ENCODE results near the gene HES4.

DNA sequence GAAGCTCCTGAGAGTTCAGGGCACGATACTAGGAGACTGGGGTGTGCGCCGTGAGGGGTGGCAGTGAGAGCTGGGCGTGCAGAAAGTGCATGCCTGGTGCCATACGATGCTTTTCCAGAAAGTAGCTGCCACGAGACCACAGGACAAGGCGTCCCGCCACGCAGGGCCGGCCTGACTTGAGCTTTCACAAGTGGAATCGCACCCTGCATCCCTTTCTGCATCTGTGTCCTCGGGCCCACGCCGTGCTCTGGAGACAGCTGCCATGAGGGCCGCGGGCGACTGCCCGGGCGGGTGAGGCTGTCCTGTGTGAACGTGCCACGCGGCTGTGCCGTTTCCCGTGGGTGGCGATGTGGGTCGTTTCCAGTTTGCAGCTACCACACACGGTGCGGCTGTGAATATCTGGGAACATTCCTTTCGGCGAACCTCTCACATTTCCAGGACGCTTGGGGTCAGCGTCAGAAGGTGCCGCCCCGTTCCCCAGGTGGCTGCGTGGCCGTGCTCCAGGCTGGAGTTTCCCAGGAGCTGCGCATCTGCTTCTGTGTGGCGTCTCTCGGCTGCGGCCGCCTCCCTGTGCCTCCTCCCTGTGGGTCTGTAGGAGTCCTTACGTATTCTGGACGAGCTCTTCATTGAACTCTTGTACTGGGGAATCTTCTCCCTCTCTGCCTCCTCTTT, 17.0 kb downstream of the HES4 start:
- TF ChIP-seq, protein P1, sequence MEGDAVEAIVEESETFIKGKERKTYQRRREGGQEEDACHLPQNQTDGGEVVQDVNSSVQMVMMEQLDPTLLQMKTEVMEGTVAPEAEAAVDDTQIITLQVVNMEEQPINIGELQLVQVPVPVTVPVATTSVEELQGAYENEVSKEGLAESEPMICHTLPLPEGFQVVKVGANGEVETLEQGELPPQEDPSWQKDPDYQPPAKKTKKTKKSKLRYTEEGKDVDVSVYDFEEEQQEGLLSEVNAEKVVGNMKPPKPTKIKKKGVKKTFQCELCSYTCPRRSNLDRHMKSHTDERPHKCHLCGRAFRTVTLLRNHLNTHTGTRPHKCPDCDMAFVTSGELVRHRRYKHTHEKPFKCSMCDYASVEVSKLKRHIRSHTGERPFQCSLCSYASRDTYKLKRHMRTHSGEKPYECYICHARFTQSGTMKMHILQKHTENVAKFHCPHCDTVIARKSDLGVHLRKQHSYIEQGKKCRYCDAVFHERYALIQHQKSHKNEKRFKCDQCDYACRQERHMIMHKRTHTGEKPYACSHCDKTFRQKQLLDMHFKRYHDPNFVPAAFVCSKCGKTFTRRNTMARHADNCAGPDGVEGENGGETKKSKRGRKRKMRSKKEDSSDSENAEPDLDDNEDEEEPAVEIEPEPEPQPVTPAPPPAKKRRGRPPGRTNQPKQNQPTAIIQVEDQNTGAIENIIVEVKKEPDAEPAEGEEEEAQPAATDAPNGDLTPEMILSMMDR (IDR thresholded peaks at IDR 0.05; ENCODE audit: low read length): no peak
- no peak for TF ChIP-seq EZH2 (IDR thresholded peaks at IDR 0.05; ENCODE audit: borderline replicate concordance, low read length)

Data from OCI-LY1 (cell line).